Stimulated activated CD4-positive, alpha-beta T cell treated with anti-CD3 and anti-CD28 coated beads, Interleukin-4, amount 100 ng/mL, for 4 hours (primary cell): ENCODE measurements around the gene NAA38.

Experiments
- DNase-seq, 2 experiments: peaks; one replicate each; pipeline ENCODE4 v3.0.0-alpha.2; 2020

Gene NAA38

GRCh38 chr17:7856811-7857712 is at the start of gene NAA38:
Gene NAA38, minus strand, starts transcription at chr17:7857559. Its CDS starts 96 bp downstream, at chr17:7857463.
- DNase-seq, result peak; percentile 85 to 95

GRCh38 chr17:7903154-7904103 is 46.1 kb upstream of the NAA38 start:
- no peak for DNase-seq

- no peak for DNase-seq
Measured at GRCh38 chr17:7897773-7898172, 40.4 kb upstream of the NAA38 start.

GRCh38 chr17:7897090-7897489 is 39.7 kb upstream of the NAA38 start:
- no peak for DNase-seq

GRCh38 chr17:7894866-7895265 is 37.5 kb upstream of the NAA38 start:
- DNase-seq, result no peak

GRCh38 chr17:7894226-7894625 is 36.9 kb upstream of the NAA38 start:
- no peak for DNase-seq

- DNase-seq, result no peak
Measured at GRCh38 chr17:7893187-7893880, 36.0 kb upstream of the NAA38 start.

GRCh38 chr17:7889166-7889955 is 32.0 kb upstream of the NAA38 start:
- DNase-seq, result peak in 1 of 2 experiments; percentile 16

GRCh38 chr17:7888184-7888920 is 31.0 kb upstream of the NAA38 start, which contains the start of gene CHD3:
Gene CHD3, plus strand, starts transcription at chr17:7888789. Its CDS starts 212 bp downstream, at chr17:7889001.
- peak; percentile 59 to 61 for DNase-seq

- DNase-seq, result peak; percentile 78 to 94
Measured at GRCh38 chr17:7887482-7888183, 30.3 kb upstream of the NAA38 start.

- DNase-seq, result no peak
Measured at GRCh38 chr17:7887038-7887481, 29.7 kb upstream of the NAA38 start.

GRCh38 chr17:7886227-7887037 is 29.1 kb upstream of the NAA38 start:
- peak; percentile 37 to 45 for DNase-seq

- peak; percentile 26 to 53 for DNase-seq
Measured at GRCh38 chr17:7885367-7886226, 28.2 kb upstream of the NAA38 start.

- DNase-seq, result peak; percentile 49 to 66
Measured at GRCh38 chr17:7884581-7885366, 27.4 kb upstream of the NAA38 start.

GRCh38 chr17:7883781-7884386 is 26.5 kb upstream of the NAA38 start:
- peak; percentile 14 to 41 for DNase-seq

- DNase-seq, result no peak
Measured at GRCh38 chr17:7882629-7883028, 25.3 kb upstream of the NAA38 start.

GRCh38 chr17:7882068-7882467 is 24.7 kb upstream of the NAA38 start:
- DNase-seq, result no peak
